Endothelial cell of umbilical vein (primary cell): ENCODE data around the gene CPED1. TPM values are rescaled to one million over a fixed set of nuclear protein-coding genes. Genes with fewer than 3 reads are reported as not detected.

Experiments used
- BruUV-seq: library from RNA; stranded (reverse); fragments of 400-500 nt; replicated peaks from 2 replicates; lab custom pipeline; 2021; lab: Mats Ljungman, UMichigan
- CTCF ChIA-PET: fragments of 300-600, 350-600 bp; sonication (Branson Sonifier 250); formaldehyde crosslinking; loops from one replicate; lab custom pipeline; 2021; ENCODE audit warnings: antibody characterized with exemption, inconsistent platforms; lab: Charles Lee
- POLR2A ChIA-PET: fragments of 300-600, 350-600 bp; sonication (Branson Sonifier 250); formaldehyde crosslinking; loops from one replicate; lab custom pipeline; 2021; ENCODE audit warnings: antibody characterized with exemption, inconsistent platforms; lab: Charles Lee
- DNase-seq: peaks from one replicate; pipeline ENCODE4 v3.0.0-alpha.2; 2011; ENCODE audit warnings: low read depth, low spot score
- FAIRE-seq: peaks from 2 replicates; lab custom pipeline; 2011; peaks lifted over from hg19 to GRCh38; lab: Jason Lieb, UNC
- H2AFZ ChIP-seq: 2 replicates; pipeline ENCODE4 v1.6.0; 2012; ENCODE audit warnings: low read depth, low read length, control low read depth, inconsistent platforms
- H3K27ac ChIP-seq: 2 replicates; pipeline ENCODE4 v1.5.1; 2011; ENCODE audit warnings: low read depth, mild to moderate bottlenecking, control low read depth, low read length, moderate library complexity; ENCODE audit not compliant: insufficient read depth
- H3K27me3 ChIP-seq, 2 experiments: 2 replicates each; pipeline versions ENCODE4 v1.6.0 to v1.6.1; 2011; ENCODE audit warnings: low read length in 2 of 2, mixed read lengths in 1 of 2; ENCODE audit not compliant: control insufficient read depth in 2 of 2, insufficient read depth in 2 of 2
- H3K36me3 ChIP-seq, 2 experiments: 2 replicates in 1 of 2; 3 replicates in 1 of 2; pipeline ENCODE4 v1.5.1; 2011; ENCODE audit warnings: low read length in 2 of 2, mild to moderate bottlenecking in 1 of 2, moderate library complexity in 1 of 2; ENCODE audit not compliant: control insufficient read depth in 2 of 2, insufficient read depth in 2 of 2; ENCODE audit errors: extremely low read depth in 1 of 2
- H3K4me1 ChIP-seq: 3 replicates; pipeline ENCODE4 v1.5.1; 2011; ENCODE audit warnings: mild to moderate bottlenecking, low read length; ENCODE audit not compliant: control insufficient read depth, insufficient read depth; ENCODE audit errors: extremely low read depth
- H3K4me2 ChIP-seq: 2 replicates; pipeline ENCODE4 v1.6.1; 2011; ENCODE audit warnings: low read length, control low read depth, mixed read lengths; ENCODE audit not compliant: insufficient read depth
- H3K4me3 ChIP-seq, 3 experiments: fragments of 200-600 bp in 1 of 3; sonication (generic), shearing (Covaris generic) in 1 of 3; replicated peaks in 1 of 3; 2 replicates each; pipeline ENCODE4 v1.5.1; 2011 to 2016; ENCODE audit warnings: control low read depth in 3 of 3, low read length in 3 of 3, mild to moderate bottlenecking in 2 of 3, inconsistent platforms in 1 of 3, low read depth in 1 of 3, moderate library complexity in 1 of 3; ENCODE audit not compliant: insufficient read depth in 1 of 3
- H3K79me2 ChIP-seq: 2 replicates; pipeline ENCODE4 v1.6.0; 2012; ENCODE audit warnings: low read length, inconsistent platforms; ENCODE audit not compliant: control insufficient read depth, insufficient read depth
- H3K9ac ChIP-seq: replicated peaks from 2 replicates; pipeline ENCODE3; 2011; ENCODE audit warnings: low read length, control low read depth; ENCODE audit not compliant: insufficient read depth; ENCODE audit errors: extremely low read depth
- H3K9me1 ChIP-seq: replicated peaks from 3 replicates; pipeline ENCODE4 v1.6.0; 2011; ENCODE audit warnings: mild to moderate bottlenecking, low read length; ENCODE audit not compliant: control insufficient read depth, insufficient read depth; ENCODE audit errors: extremely low read depth
- H3K9me3 ChIP-seq: replicated peaks from 2 replicates; pipeline ENCODE4 v1.5.1; 2012; ENCODE audit warnings: low read length, inconsistent platforms; ENCODE audit not compliant: control insufficient read depth, insufficient read depth
- H4K20me1 ChIP-seq: replicated peaks from 2 replicates; pipeline ENCODE3; 2011; ENCODE audit warnings: mild to moderate bottlenecking, low read length; ENCODE audit not compliant: control insufficient read depth, insufficient read depth; ENCODE audit errors: extremely low read depth
- EZH2 ChIP-seq: IDR thresholded peaks from 2 replicates; pipeline ENCODE4 v1.6.1; 2012; ENCODE audit warnings: borderline replicate concordance, low read depth, mild to moderate bottlenecking, moderate library complexity, low read length, inconsistent platforms; ENCODE audit not compliant: severe bottlenecking
- FOS ChIP-seq: IDR thresholded peaks from 2 replicates; pipeline ENCODE4 v1.6.1; 2011; ENCODE audit warnings: mild to moderate bottlenecking, low read length, moderate library complexity, borderline replicate concordance; ENCODE audit not compliant: insufficient read depth
- GATA2 ChIP-seq: IDR thresholded peaks from 2 replicates; pipeline ENCODE4 v1.7.0; 2011; ENCODE audit warnings: low read depth, mild to moderate bottlenecking, moderate library complexity, mixed read lengths, low read length; ENCODE audit not compliant: insufficient read length, insufficient read depth
- JUN ChIP-seq: IDR thresholded peaks from 2 replicates; pipeline ENCODE4 v1.6.1; 2011; ENCODE audit warnings: borderline replicate concordance, low read depth; ENCODE audit not compliant: insufficient read length, insufficient read depth
- MAX ChIP-seq: IDR thresholded peaks from 2 replicates; pipeline ENCODE4 v1.6.1; 2011; ENCODE audit not compliant: insufficient read depth, insufficient read length
- MYC ChIP-seq: IDR thresholded peaks from one replicate; pipeline ENCODE4 v1.6.1; 2011; ENCODE audit warnings: mild to moderate bottlenecking, low read depth, low read length
- POLR2A ChIP-seq: IDR thresholded peaks from 2 replicates; pipeline ENCODE4 v1.6.1; 2012; ENCODE audit warnings: low read depth, mild to moderate bottlenecking, control low read depth, low read length
- POLR2AphosphoS5 ChIP-seq: IDR thresholded peaks from 2 replicates; pipeline ENCODE4 v1.6.1; 2012; ENCODE audit warnings: low read depth, mild to moderate bottlenecking, control low read depth, low read length, moderate library complexity; ENCODE audit not compliant: insufficient read depth
- dilution Hi-C: fragments of 300-500 bp; cut with MboI; formaldehyde crosslinking; loops from one replicate; pipeline ENCODE4 v1.15.0; 2019; ENCODE audit warnings: low sequenced_read_pairs; ENCODE audit not compliant: extremely low pct_ligation_motif_present
- intact Hi-C: fragments of 100-400 bp; cut with micrococcal nuclease; formaldehyde crosslinking; loops from one replicate; pipeline ENCODE4 v1.10.0; 2022
- polyA plus RNA-seq, 4 experiments: library from polyadenylated mRNA; depleted of rRNA in 3 of 4; stranded (reverse) in 3 of 4; unstranded in 1 of 4; fragments of >200 nt; gene quantifications; 2 replicates each; pipeline versions ENCODE4 v1.2.1 to v1.2.3, GENCODE V29; 2011 to 2012; ENCODE audit warnings: missing spikeins in 1 of 4
- total RNA-seq: library from RNA; stranded (reverse); gene quantifications from 2 replicates; pipeline ENCODE4 v1.2.3, GENCODE V29; 2021
- TF ChIP-seq, protein P1 (sequence below), 2 donors: IDR thresholded peaks; 1 replicate in 1 of 2; 2 replicates in 1 of 2; pipeline ENCODE4 v1.5.1; 2011; ENCODE audit warnings: low read length in 2 of 2, mild to moderate bottlenecking in 2 of 2, moderate library complexity in 2 of 2, control low read depth in 1 of 2, inconsistent platforms in 1 of 2, low read depth in 1 of 2; ENCODE audit not compliant: insufficient read depth in 1 of 2; ENCODE audit errors: extremely low read depth in 1 of 2

CPED1 gene
- total and polyA plus RNA-seq, 2 donors (not counting 3 experiments of a cell fraction or from before 2014, with no cell fraction given): 0.22 to 3.0 TPM

- CTCF ChIA-PET: interaction anchor here (1.4 kb wide), 1 partner anchor 21 kb away, joined by 4 read pairs; no protein-coding TSS in a partner anchor
- dilution Hi-C loops (no loop called here), intact Hi-C loops (no loop called here)
- TF ChIP-seq, protein P1, sequence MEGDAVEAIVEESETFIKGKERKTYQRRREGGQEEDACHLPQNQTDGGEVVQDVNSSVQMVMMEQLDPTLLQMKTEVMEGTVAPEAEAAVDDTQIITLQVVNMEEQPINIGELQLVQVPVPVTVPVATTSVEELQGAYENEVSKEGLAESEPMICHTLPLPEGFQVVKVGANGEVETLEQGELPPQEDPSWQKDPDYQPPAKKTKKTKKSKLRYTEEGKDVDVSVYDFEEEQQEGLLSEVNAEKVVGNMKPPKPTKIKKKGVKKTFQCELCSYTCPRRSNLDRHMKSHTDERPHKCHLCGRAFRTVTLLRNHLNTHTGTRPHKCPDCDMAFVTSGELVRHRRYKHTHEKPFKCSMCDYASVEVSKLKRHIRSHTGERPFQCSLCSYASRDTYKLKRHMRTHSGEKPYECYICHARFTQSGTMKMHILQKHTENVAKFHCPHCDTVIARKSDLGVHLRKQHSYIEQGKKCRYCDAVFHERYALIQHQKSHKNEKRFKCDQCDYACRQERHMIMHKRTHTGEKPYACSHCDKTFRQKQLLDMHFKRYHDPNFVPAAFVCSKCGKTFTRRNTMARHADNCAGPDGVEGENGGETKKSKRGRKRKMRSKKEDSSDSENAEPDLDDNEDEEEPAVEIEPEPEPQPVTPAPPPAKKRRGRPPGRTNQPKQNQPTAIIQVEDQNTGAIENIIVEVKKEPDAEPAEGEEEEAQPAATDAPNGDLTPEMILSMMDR (IDR thresholded peaks at IDR 0.05; ENCODE audit: extremely low read depth in 1 of 2, insufficient read depth in 1 of 2, low read depth in 1 of 2, low read length in 2 of 2): no peak
- TF ChIP-seq MAX: no peak
- TF ChIP-seq JUN: no peak
- no peak for TF ChIP-seq FOS
- no peak for TF ChIP-seq POLR2A
- TF ChIP-seq EZH2: no peak
- TF ChIP-seq POLR2AphosphoS5: no peak
- no peak for TF ChIP-seq GATA2
- TF ChIP-seq MYC: no peak
- Histone ChIP-seq H3K4me1 (no peaks in the 10 kb centered on the region), H3K9ac (no peak overlapping the region), H4K20me1 (no peaks in the 10 kb centered on the region), H3K79me2 (no peaks in the 10 kb centered on the region), H3K9me1 (no peaks in the 10 kb centered on the region), H2AFZ (no peak overlapping the region), H3K4me3 (no peak overlapping the region), H3K9me3 (no peaks in the 10 kb centered on the region), H3K27ac (no peak overlapping the region), H3K36me3 (no peaks in the 10 kb centered on the region), H3K4me2 (no peak overlapping the region), H3K27me3 (peaks cover 0 to 3% of the 10 kb centered on the region in 2 experiments)
- no peak for DNase-seq
- no TSS peak for BruUV-seq
- POLR2A ChIA-PET: no interaction called here
- no peak for FAIRE-seq
Measured at GRCh38 chr7:121198502-121198901, 210.0 kb downstream of the CPED1 start.
